Measurements from ENCODE around the gene MEA1.
A peak's percentile ranks its signal among the peaks of the same experiment; 100 is the strongest.

Gene MEA1

DNA sequence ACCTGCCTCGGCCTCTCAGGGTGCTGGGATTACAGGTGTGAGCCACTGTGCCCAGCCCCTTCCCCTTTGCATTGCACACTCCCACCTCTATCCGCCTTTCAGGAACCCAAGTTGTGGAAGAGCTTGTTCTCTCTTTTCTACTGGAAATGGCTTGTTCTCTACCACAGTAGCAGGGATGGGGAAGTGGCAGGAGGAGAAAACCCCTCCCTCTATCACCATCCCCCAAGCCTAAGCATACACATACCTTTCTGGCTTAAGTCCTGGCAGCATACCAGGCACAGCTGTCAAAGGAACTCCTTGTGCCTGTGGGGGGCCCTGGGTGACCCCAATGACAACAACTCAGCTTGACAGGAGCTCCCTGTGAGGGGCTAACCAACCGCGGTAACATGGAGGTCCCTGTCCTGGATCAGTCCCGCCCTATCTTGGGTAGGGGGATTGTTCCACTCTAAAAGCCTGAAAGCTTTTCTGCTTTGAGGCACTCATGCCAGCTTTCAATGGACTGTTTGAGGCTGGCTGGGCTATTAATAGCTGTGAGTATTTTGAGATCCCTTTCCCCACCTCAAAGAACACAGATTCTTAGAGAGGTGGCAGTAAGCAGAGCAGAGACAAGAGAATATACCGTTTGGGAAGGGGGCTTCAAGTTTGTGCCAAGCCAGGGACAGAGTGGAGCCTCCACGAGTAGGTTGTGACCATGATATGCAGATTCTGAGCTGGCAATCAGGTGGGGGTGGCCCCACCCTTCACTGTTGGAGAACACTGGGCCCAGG lies 2.6 kb upstream of the MEA1 start:
- no peak for DNase-seq (ENCODE audit: low spot score)
- TF ChIP-seq, protein P1, sequence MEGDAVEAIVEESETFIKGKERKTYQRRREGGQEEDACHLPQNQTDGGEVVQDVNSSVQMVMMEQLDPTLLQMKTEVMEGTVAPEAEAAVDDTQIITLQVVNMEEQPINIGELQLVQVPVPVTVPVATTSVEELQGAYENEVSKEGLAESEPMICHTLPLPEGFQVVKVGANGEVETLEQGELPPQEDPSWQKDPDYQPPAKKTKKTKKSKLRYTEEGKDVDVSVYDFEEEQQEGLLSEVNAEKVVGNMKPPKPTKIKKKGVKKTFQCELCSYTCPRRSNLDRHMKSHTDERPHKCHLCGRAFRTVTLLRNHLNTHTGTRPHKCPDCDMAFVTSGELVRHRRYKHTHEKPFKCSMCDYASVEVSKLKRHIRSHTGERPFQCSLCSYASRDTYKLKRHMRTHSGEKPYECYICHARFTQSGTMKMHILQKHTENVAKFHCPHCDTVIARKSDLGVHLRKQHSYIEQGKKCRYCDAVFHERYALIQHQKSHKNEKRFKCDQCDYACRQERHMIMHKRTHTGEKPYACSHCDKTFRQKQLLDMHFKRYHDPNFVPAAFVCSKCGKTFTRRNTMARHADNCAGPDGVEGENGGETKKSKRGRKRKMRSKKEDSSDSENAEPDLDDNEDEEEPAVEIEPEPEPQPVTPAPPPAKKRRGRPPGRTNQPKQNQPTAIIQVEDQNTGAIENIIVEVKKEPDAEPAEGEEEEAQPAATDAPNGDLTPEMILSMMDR (IDR thresholded peaks at IDR 0.05; ENCODE audit: extremely low read depth, missing control alignments): no peak

DNA sequence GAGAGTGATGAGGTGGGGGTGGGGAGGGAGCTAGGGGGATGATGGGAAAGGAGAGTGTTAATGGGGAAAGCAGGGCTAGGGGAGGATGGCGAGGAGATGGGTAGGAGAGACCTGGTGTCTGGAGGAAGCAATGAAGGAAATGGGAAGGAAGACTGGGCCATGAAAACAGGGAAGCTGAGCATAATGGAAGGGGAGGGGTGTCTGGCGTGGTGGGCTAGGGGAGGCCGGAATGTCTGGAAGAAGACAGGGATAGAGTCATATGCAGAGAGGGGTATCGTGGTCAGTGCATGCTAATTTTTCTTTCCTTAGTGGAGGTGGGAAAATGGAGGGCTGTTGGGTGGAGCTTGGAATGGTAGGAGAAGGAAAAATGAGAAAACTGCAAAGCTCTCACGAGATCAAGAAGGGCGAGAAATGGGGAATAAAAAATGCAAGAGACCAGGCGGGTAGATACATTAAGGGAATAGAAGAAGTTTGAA lies 726 bp upstream of the MEA1 start:
- DNase-seq (ENCODE audit: low spot score): no peak

DNA sequence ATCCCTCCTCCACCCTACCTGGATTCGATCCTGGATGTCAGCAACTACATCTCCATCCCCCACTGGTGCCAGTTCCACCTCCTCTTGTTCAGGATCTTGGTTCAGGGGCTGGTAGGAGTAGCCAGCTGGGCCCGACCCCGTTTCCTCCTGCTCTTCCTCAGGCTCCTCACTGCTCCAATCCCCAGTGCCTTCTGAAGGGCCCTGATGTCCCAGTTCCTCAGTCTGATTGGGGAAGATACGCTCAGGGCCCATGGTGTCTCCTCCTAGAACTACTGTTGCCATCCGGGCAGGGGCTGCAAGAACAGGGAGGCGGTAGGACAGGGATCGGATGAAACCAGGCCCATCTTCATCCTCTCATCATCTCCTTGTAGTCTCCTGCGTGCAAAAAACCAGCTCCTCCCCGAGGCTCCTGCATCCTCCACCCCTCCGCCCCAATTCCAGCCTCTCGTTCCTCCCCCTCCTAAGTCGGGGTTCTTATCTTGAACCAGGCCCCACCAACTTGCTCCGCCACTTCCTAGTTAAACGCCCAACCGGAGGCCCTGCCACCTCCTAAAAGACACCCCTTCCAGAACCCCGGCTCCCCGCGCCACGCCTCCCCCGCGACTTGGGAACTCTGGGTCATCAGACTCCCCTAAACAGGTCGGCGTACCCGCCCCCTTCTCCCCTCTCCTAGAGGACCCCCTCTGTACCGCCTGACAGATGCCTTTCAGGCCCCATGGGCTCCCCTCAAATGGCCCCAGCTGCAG lies 476 bp downstream of the MEA1 start:
- no peak for DNase-seq (ENCODE audit: low spot score)
- TF ChIP-seq, protein P1 (IDR thresholded peaks at IDR 0.05; ENCODE audit: extremely low read depth, missing control alignments): no peak

More for the DNA sequence above, 726 bp upstream of the MEA1 start:
- TF ChIP-seq, protein P1 (IDR thresholded peaks at IDR 0.05; ENCODE audit: extremely low read depth, missing control alignments): no peak

DNA sequence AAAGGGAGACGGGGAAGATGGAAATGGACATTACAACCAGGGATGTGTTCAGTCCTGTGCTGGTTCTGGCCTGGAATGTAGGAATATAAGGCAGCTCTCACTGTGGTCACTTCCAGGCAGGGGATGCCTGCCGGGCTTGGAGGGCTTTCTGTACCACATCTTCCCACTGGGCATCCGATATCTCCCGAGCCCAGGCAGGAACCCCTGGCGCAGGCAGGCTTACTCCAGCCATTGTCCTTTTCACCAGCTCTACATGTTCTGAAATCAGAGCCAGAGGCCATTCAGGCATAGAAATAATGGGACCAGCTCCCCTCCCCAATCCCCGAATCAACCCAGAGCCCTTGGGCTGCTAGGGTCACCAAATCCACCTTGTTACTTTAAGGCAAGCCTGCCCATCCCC lies 1.4 kb downstream of the MEA1 start:
- TF ChIP-seq, protein P1 (IDR thresholded peaks at IDR 0.05; ENCODE audit: extremely low read depth, missing control alignments): no peak
- DNase-seq (ENCODE audit: low spot score): no peak

DNA sequence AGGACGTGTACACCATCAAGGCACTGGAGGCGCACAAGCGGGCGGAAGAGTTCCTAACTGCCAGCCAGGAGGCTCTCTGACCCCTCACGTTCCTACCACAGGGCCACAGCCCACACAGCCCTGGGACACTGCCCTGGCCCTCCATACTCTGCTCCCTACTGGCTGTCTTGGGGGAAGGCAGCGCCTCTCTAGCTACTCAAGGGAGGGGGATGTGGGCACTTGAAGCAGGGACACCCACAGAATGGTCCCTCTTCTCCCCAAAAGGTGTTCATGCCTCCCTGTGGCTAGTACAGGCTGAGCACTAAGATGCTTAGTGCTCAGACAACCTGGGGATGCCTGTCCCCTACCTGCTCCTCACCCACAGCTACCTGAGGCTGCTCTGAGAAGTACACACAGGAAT lies 2.5 kb downstream of the MEA1 start:
- no peak for DNase-seq (ENCODE audit: low spot score)
- TF ChIP-seq, protein P1 (IDR thresholded peaks at IDR 0.05; ENCODE audit: extremely low read depth, missing control alignments): no peak

DNA sequence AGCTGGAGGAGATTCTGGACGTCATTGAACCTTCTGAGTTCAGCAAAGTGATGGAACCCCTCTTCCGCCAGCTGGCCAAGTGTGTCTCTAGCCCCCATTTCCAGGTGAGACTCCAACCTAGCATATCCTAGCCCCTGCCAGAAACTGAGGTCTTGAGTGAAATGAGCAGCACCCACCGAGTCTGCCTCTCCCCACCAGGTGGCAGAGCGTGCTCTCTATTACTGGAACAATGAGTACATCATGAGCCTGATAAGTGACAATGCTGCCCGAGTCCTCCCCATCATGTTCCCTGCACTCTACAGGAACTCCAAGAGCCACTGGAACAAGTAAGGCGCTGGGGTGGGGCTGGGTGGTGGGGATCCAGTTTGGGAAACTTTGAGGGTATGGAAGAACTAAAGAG lies 4.6 kb downstream of the MEA1 start:
- DNase-seq (ENCODE audit: low spot score): peak; percentile 37
- TF ChIP-seq, protein P1 (IDR thresholded peaks at IDR 0.05; ENCODE audit: extremely low read depth, missing control alignments): peak; percentile 47

DNA sequence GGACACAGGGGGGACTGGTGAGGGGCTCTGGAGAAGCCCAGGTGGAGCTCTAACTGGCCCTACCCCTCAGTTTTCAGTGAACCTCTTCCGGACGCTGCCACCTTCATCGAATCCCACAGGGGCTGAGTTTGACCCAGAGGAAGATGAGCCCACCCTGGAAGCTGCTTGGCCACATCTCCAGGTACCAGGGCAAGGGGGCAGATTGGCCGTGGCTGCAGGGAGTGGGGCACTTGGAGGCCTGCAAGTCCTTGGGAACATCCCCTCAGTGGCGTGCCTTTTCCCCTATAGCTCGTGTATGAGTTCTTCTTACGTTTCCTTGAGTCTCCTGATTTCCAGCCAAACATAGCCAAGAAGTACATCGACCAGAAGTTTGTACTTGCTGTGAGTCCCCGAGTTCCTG lies 6.6 kb downstream of the MEA1 start:
- DNase-seq (ENCODE audit: low spot score): no peak
- TF ChIP-seq, protein P1 (IDR thresholded peaks at IDR 0.05; ENCODE audit: extremely low read depth, missing control alignments): no peak
